K562 (cell line): Measurements from ENCODE around the gene SLC9A3. TPM values are rescaled to one million over a fixed set of nuclear protein-coding genes. Genes with fewer than 3 reads are reported as not detected.

Experiments used
- ASH1L ChIP-seq: fragments of 450-650 bp; IDR thresholded peaks from 2 replicates; pipeline ENCODE4 v1.6.1; 2018; ENCODE audit warnings: borderline replicate concordance, mild to moderate bottlenecking, low read depth; ENCODE audit not compliant: partially characterized antibody
- E2F8 ChIP-seq: fragments of 450-650 bp; IDR thresholded peaks from 2 replicates; pipeline ENCODE4 v1.7.1; 2018; ENCODE audit warnings: mild to moderate bottlenecking, low read depth; ENCODE audit not compliant: partially characterized antibody
- GTF2A2 ChIP-seq: IDR thresholded peaks from 2 replicates; pipeline ENCODE4 v1.6.1; 2016; ENCODE audit warnings: mild to moderate bottlenecking, missing genetic modification characterization, missing compliant biosample characterization
- GTF2F1 ChIP-seq: IDR thresholded peaks from 2 replicates; pipeline ENCODE4 v1.6.1; 2011; ENCODE audit warnings: low read depth, low read length, improper control_type of control experiment
- KDM4B ChIP-seq, 2 experiments: fragments of 450-650 bp in 1 of 2; sonication (generic) in 1 of 2; IDR thresholded peaks; 2 replicates each; pipeline ENCODE4 v1.6.1; 2016 to 2017; ENCODE audit warnings: borderline replicate concordance in 2 of 2, antibody characterized with exemption in 1 of 2, low read depth in 1 of 2, mild to moderate bottlenecking in 1 of 2
- POLR2B ChIP-seq: fragments of 450-650 bp; IDR thresholded peaks from 2 replicates; pipeline ENCODE4 v1.6.1; 2018; ENCODE audit warnings: low read depth; ENCODE audit not compliant: partially characterized antibody
- ZBTB49 ChIP-seq: sonication (generic); formaldehyde crosslinking; IDR thresholded peaks from 2 replicates; pipeline ENCODE4 v1.8.0; 2022; ENCODE audit warnings: missing genetic modification reagents, mild to moderate bottlenecking, borderline replicate concordance
- ZC3H4 ChIP-seq: sonication (generic); formaldehyde crosslinking; IDR thresholded peaks from 2 replicates; pipeline ENCODE4 v1.9.0; 2021; ENCODE audit warnings: missing genetic modification reagents, borderline replicate concordance
- ZNF398 ChIP-seq: fragments of 250-450 bp; sonication (Bioruptor Pico); IDR thresholded peaks from 2 replicates; pipeline ENCODE4 v1.8.0; 2021; ENCODE audit warnings: moderate library complexity, mild to moderate bottlenecking, inconsistent platforms
- ZNF449 ChIP-seq: fragments of 250-450 bp; sonication (Bioruptor Pico); IDR thresholded peaks from 2 replicates; pipeline ENCODE4 v1.8.0; 2022; ENCODE audit warnings: moderate library complexity, mild to moderate bottlenecking, inconsistent platforms
- polyA plus RNA-seq, 8 experiments: library from polyadenylated mRNA; depleted of rRNA in 4 of 8; stranded (reverse) in 5 of 8; unstranded in 3 of 8; fragments of >200 nt; fragmentation: Nextera tagmentation in 2 of 8; fragmentation: Illumina TruSeq in 1 of 8; extraction: Ambion mirVana in 2 of 8; extraction: Trizol in 1 of 8; gene quantifications; 2 replicates each; pipeline versions ENCODE4 v1.2.1 to v1.2.3, GENCODE V29; 2011 to 2014; ENCODE audit warnings: inconsistent platforms in 1 of 8, missing spikeins in 1 of 8
- total RNA-seq, 7 experiments: library from RNA; depleted of rRNA in 6 of 7; stranded (reverse); fragments of >200 nt in 6 of 7; fragmentation: Illumina TruSeq in 2 of 7; extraction: Trizol in 2 of 7; gene quantifications; 2 replicates each; pipeline versions ENCODE4 v1.2.1 to v1.2.3, GENCODE V29; 2011 to 2021; ENCODE audit warnings: low replicate concordance in 1 of 7

The SLC9A3 gene
- total and polyA plus RNA-seq, 9 of the 15 experiments (the other 6 are each of a cell fraction or from before 2014, with no cell fraction given) = 1.5 to 5.8 (median 3.7) TPM; not detected in 2

GRCh38 chr5:442335-443238 lies 81.7 kb downstream of the SLC9A3 start, which contains the start of gene EXOC3 (continued):
- TF ChIP-seq POLR2B (peak; percentile 81), GTF2A2 (tag) (no peak), KDM4B (IDR thresholded peaks at IDR 0.05; ENCODE audit: borderline replicate concordance in 2 of 2, low read depth in 1 of 2) (peak in 1 of 2 experiments; percentile 91; a peak in 2 of 4 replicates), ZNF398 (CRISPR knock-in tag) (no peak), GTF2F1 (0 out of 2 replicates have a peak, but pooled peaks have one; percentile 16), ASH1L (peak; percentile 15), ZBTB49 (CRISPR knock-in tag) (no peak), ZNF449 (CRISPR knock-in tag) (no peak), ZC3H4 (CRISPR knock-in tag) (no peak), E2F8 (peak; percentile 89)
